ENCODE results near the gene RPLP1.

DNA sequence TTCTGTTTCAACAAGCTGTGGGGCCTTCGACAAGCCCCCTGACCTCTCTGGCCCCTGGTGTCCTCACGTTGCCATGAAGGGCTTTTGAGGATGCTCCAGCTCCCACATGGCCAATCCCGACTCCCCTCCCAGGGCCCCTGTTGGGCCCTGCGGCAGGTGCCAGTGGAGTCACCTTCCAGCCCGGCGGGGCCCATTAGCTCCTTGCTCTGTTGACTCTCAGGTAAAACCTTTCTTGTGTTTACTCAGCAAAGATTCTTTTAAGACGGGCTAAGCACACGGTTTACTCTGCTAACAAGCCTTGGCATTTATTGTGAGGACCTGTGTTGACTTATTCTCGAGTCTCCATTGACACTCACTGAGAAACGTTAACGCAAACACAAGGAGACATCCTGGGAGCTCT, 15.0 kb downstream of the RPLP1 start:
- TF ChIP-seq EZH2 (IDR thresholded peaks at IDR 0.05) (no peak), POLR2AphosphoS5 (IDR thresholded peaks at IDR 0.05; ENCODE audit: borderline replicate concordance, low read depth, low read length) (no peak), FOXP2 (optimal IDR thresholded peaks at IDR 0.05; ENCODE audit: control extremely low read depth, extremely low read length, insufficient read depth) (no peak)

Measured in SK-N-MC (cell line).